ENCODE measurements around the gene PITX2. TPM values are rescaled to one million over a fixed set of nuclear protein-coding genes. Genes with fewer than 3 reads are reported as not detected.

The PITX2 gene
- total and polyA plus RNA-seq, 2 experiments from 2014 or later = 0.52 to 0.99 TPM

DNA sequence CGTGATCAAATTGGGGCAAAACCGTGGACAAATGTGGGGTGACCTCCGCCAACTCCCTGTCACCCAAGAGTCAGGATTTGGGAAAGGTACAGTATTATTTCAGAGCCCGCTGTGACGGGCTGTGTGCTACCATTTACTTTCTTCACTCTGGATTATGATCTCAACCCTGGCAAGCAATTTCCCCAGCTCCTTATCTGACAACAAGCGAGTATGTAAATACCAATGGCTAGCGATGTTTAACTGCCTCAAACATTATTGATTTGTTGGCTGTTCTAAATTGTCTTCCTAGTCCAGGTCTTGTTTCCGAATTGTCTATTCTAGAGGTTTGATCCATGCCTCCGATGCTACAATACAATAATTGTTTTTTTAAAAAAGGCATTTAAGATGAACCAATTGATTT is 17.7 kb upstream of the PITX2 start:
- Histone ChIP-seq H2AFZ (no peak overlapping the region), H3K27ac (ENCODE audit: low read depth) (no peak overlapping the region), H4K20me1 (replicated peaks; ENCODE audit: insufficient read depth) (no peaks in the 10 kb centered on the region), H3K4me1 (ENCODE audit: insufficient read depth) (peaks cover 61% of the 10 kb centered on the region), H3K4me3 (peak overlapping the region; percentile 96), H3K4me2 (peak overlapping the region; percentile 86), H3K9me2 (ENCODE audit: insufficient read depth) (no peaks in the 10 kb centered on the region), H3K27me3 (ENCODE audit: insufficient read depth) (peaks cover 77% of the 10 kb centered on the region), H3K79me2 (replicated peaks; ENCODE audit: insufficient read depth) (no peaks in the 10 kb centered on the region), H3F3A (replicated peaks; ENCODE audit: low read depth) (peaks cover 27% of the 10 kb centered on the region), H3K36me3 (ENCODE audit: insufficient read depth) (no peaks in the 10 kb centered on the region)
- no peak for DNase-seq (ENCODE audit: low spot score)
- Mint-ChIP-seq H3K36me3 (ENCODE audit: low read depth) (no peaks in the 10 kb centered on the region), H3K4me1 (peaks cover 59% of the 10 kb centered on the region), H3K9me3 (0 out of 3 replicates have a peak, but pooled peaks cover 3% of the 10 kb centered on the region), H3K27me3 (ENCODE audit: insufficient read depth, low read depth, poor library complexity) (peaks cover 70% of the 10 kb centered on the region), H3K4me3 (peak overlapping the region; percentile 60), H3K27ac (no peak overlapping the region)
- no peak for ATAC-seq
- TF ChIP-seq, protein P1, sequence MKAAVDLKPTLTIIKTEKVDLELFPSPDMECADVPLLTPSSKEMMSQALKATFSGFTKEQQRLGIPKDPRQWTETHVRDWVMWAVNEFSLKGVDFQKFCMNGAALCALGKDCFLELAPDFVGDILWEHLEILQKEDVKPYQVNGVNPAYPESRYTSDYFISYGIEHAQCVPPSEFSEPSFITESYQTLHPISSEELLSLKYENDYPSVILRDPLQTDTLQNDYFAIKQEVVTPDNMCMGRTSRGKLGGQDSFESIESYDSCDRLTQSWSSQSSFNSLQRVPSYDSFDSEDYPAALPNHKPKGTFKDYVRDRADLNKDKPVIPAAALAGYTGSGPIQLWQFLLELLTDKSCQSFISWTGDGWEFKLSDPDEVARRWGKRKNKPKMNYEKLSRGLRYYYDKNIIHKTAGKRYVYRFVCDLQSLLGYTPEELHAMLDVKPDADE (IDR thresholded peaks at IDR 0.05) = no peak
- TF ChIP-seq EZH2phosphoT487 (IDR thresholded peaks at IDR 0.05; ENCODE audit: unreplicated experiment) = no peak
- TF ChIP-seq EZH2 (IDR thresholded peaks at IDR 0.05; ENCODE audit: low read depth, unreplicated experiment) = no peak
- TF ChIP-seq, protein P2, sequence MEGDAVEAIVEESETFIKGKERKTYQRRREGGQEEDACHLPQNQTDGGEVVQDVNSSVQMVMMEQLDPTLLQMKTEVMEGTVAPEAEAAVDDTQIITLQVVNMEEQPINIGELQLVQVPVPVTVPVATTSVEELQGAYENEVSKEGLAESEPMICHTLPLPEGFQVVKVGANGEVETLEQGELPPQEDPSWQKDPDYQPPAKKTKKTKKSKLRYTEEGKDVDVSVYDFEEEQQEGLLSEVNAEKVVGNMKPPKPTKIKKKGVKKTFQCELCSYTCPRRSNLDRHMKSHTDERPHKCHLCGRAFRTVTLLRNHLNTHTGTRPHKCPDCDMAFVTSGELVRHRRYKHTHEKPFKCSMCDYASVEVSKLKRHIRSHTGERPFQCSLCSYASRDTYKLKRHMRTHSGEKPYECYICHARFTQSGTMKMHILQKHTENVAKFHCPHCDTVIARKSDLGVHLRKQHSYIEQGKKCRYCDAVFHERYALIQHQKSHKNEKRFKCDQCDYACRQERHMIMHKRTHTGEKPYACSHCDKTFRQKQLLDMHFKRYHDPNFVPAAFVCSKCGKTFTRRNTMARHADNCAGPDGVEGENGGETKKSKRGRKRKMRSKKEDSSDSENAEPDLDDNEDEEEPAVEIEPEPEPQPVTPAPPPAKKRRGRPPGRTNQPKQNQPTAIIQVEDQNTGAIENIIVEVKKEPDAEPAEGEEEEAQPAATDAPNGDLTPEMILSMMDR (conservative IDR thresholded peaks at IDR 0.05; ENCODE audit: low read depth in 2 of 2) = no peak
- TF ChIP-seq, protein P3, sequence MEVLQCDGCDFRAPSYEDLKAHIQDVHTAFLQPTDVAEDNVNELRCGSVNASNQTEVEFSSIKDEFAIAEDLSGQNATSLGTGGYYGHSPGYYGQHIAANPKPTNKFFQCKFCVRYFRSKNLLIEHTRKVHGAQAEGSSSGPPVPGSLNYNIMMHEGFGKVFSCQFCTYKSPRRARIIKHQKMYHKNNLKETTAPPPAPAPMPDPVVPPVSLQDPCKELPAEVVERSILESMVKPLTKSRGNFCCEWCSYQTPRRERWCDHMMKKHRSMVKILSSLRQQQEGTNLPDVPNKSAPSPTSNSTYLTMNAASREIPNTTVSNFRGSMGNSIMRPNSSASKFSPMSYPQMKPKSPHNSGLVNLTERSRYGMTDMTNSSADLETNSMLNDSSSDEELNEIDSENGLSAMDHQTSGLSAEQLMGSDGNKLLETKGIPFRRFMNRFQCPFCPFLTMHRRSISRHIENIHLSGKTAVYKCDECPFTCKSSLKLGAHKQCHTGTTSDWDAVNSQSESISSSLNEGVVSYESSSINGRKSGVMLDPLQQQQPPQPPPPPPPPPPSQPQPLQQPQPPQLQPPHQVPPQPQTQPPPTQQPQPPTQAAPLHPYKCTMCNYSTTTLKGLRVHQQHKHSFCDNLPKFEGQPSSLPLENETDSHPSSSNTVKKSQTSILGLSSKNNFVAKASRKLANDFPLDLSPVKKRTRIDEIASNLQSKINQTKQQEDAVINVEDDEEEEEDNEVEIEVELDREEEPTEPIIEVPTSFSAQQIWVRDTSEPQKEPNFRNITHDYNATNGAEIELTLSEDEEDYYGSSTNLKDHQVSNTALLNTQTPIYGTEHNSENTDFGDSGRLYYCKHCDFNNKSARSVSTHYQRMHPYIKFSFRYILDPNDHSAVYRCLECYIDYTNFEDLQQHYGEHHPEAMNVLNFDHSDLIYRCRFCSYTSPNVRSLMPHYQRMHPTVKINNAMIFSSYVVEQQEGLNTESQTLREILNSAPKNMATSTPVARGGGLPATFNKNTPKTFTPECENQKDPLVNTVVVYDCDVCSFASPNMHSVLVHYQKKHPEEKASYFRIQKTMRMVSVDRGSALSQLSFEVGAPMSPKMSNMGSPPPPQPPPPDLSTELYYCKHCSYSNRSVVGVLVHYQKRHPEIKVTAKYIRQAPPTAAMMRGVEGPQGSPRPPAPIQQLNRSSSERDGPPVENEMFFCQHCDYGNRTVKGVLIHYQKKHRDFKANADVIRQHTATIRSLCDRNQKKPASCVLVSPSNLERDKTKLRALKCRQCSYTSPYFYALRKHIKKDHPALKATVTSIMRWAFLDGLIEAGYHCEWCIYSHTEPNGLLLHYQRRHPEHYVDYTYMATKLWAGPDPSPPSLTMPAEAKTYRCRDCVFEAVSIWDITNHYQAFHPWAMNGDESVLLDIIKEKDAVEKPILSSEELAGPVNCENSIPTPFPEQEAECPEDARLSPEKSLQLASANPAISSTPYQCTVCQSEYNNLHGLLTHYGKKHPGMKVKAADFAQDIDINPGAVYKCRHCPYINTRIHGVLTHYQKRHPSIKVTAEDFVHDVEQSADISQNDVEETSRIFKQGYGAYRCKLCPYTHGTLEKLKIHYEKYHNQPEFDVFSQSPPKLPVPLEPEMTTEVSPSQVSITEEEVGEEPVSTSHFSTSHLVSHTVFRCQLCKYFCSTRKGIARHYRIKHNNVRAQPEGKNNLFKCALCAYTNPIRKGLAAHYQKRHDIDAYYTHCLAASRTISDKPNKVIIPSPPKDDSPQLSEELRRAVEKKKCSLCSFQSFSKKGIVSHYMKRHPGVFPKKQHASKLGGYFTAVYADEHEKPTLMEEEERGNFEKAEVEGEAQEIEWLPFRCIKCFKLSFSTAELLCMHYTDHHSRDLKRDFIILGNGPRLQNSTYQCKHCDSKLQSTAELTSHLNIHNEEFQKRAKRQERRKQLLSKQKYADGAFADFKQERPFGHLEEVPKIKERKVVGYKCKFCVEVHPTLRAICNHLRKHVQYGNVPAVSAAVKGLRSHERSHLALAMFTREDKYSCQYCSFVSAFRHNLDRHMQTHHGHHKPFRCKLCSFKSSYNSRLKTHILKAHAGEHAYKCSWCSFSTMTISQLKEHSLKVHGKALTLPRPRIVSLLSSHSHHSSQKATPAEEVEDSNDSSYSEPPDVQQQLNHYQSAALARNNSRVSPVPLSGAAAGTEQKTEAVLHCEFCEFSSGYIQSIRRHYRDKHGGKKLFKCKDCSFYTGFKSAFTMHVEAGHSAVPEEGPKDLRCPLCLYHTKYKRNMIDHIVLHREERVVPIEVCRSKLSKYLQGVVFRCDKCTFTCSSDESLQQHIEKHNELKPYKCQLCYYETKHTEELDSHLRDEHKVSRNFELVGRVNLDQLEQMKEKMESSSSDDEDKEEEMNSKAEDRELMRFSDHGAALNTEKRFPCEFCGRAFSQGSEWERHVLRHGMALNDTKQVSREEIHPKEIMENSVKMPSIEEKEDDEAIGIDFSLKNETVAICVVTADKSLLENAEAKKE (CRISPR knock-in tag; IDR thresholded peaks at IDR 0.05) = no peak
- TF ChIP-seq, protein P4, sequence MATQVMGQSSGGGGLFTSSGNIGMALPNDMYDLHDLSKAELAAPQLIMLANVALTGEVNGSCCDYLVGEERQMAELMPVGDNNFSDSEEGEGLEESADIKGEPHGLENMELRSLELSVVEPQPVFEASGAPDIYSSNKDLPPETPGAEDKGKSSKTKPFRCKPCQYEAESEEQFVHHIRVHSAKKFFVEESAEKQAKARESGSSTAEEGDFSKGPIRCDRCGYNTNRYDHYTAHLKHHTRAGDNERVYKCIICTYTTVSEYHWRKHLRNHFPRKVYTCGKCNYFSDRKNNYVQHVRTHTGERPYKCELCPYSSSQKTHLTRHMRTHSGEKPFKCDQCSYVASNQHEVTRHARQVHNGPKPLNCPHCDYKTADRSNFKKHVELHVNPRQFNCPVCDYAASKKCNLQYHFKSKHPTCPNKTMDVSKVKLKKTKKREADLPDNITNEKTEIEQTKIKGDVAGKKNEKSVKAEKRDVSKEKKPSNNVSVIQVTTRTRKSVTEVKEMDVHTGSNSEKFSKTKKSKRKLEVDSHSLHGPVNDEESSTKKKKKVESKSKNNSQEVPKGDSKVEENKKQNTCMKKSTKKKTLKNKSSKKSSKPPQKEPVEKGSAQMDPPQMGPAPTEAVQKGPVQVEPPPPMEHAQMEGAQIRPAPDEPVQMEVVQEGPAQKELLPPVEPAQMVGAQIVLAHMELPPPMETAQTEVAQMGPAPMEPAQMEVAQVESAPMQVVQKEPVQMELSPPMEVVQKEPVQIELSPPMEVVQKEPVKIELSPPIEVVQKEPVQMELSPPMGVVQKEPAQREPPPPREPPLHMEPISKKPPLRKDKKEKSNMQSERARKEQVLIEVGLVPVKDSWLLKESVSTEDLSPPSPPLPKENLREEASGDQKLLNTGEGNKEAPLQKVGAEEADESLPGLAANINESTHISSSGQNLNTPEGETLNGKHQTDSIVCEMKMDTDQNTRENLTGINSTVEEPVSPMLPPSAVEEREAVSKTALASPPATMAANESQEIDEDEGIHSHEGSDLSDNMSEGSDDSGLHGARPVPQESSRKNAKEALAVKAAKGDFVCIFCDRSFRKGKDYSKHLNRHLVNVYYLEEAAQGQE (IDR thresholded peaks at IDR 0.05; ENCODE audit: unreplicated experiment) = no peak
- no peak for TF ChIP-seq STAT1 (IDR thresholded peaks at IDR 0.05; ENCODE audit: unreplicated experiment)
- no peak for TF ChIP-seq JUNB (IDR thresholded peaks at IDR 0.05; ENCODE audit: unreplicated experiment)
- no peak for TF ChIP-seq POLR2AphosphoS5 (IDR thresholded peaks at IDR 0.05; ENCODE audit: low read depth)
- no peak for TF ChIP-seq ZNF331 (CRISPR knock-in tag; IDR thresholded peaks at IDR 0.05; ENCODE audit: low read depth)
- TF ChIP-seq CREB1 (CRISPR knock-in tag; IDR thresholded peaks at IDR 0.05; ENCODE audit: low read depth) = no peak
- TF ChIP-seq ZNF114 (CRISPR knock-in tag; IDR thresholded peaks at IDR 0.05) = no peak
- no peak for TF ChIP-seq NANOG (IDR thresholded peaks at IDR 0.05; ENCODE audit: borderline replicate concordance)
